Prostate gland (tissue), 2 donors: Measurements from ENCODE around the gene FCGBP.
"Not testable (repeated sequence)": the region's sequence is repeated elsewhere in the genome, so short reads cannot be mapped to it uniquely, and the experiment has no call there.

Experiments used
- POLR2A ChIP-seq: fragments of 450-650 bp; IDR thresholded peaks from one replicate; pipeline ENCODE4 v1.6.1; 2016; ENCODE audit warnings: antibody characterized with exemption, mild to moderate bottlenecking
- POLR2AphosphoS5 ChIP-seq: sonication (generic); formaldehyde crosslinking; IDR thresholded peaks from one replicate; pipeline ENCODE4 v1.6.1; 2017; ENCODE audit warnings: antibody characterized with exemption
- TF ChIP-seq, protein P1 (sequence below), 4 experiments: fragments of 200-600 bp in 2 of 4; fragments of 450-650 bp in 2 of 4; sonication (generic) in 2 of 4; IDR thresholded peaks; 1 replicate in 3 of 4; 2 replicates in 1 of 4; pipeline ENCODE4 v1.5.1; 2016 to 2019; ENCODE audit warnings: antibody characterized with exemption in 4 of 4, mild to moderate bottlenecking in 2 of 4, moderate library complexity in 2 of 4

DNA sequence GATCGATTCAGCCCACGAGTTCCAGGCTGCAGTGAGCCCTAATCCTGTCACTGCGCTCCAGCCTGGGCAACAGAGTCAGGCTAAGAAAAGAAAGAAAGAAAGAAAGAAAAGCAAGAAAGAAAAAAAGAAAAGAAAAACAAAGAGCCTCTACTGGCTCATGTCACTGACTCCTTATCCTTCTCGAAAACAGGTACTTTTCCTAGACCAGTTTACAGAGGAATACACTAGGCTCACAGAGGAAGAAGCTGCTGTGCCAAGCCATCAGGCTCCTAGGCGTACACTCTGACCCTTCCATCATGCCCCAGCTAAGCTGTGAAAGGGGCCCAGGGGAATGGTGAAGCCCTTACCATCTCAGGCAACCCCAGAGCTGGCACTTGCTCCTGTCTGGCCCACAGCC lies 41.9 kb downstream of the FCGBP start:
- not testable (repeated sequence) for TF ChIP-seq POLR2A, POLR2AphosphoS5
- TF ChIP-seq, protein P1, sequence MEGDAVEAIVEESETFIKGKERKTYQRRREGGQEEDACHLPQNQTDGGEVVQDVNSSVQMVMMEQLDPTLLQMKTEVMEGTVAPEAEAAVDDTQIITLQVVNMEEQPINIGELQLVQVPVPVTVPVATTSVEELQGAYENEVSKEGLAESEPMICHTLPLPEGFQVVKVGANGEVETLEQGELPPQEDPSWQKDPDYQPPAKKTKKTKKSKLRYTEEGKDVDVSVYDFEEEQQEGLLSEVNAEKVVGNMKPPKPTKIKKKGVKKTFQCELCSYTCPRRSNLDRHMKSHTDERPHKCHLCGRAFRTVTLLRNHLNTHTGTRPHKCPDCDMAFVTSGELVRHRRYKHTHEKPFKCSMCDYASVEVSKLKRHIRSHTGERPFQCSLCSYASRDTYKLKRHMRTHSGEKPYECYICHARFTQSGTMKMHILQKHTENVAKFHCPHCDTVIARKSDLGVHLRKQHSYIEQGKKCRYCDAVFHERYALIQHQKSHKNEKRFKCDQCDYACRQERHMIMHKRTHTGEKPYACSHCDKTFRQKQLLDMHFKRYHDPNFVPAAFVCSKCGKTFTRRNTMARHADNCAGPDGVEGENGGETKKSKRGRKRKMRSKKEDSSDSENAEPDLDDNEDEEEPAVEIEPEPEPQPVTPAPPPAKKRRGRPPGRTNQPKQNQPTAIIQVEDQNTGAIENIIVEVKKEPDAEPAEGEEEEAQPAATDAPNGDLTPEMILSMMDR (IDR thresholded peaks at IDR 0.05) = not testable (repeated sequence)
